ENCODE results near the gene NR1D1. TPM values are rescaled to one million over a fixed set of nuclear protein-coding genes. Genes with fewer than 3 reads are reported as not detected.

NR1D1 gene
- polyA plus RNA-seq, 1 experiment: 0.62 TPM

DNA sequence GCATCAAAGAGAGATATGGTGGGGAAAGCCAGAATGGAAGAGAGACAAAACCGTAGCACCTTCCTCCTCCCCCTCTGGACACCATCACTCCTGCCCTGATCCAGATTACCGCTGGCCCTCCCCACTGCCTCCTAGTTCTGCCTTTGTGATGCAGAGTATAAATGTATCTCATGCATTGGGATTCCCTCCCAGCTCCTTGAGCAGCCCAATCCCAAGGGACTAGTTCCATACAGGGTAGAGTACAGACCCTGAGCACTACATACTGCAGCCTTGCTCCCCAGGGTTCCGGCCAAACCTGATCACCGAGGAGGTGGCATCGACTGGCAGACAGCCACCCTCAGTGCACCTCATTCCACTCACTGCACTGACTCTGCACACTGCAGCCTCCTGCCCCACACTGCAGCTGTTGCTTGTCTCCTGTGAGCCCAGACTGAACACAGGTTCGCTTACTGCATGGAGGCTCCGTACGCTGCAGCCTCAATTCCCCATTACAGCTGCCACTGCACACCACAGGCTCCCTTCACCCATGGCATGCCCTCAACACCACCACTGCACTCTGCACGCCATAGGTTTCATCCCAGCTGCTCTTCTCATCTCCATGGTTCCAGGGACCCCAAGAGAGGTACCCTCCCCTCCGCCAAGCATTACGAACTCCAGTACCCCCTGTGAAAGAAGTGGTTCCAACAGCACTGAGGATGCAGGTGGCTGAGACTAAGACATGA is 39.3 kb downstream of the NR1D1 start:
- Histone ChIP-seq H3K27ac (ENCODE audit: low read depth, low read length) (peak overlapping the region; percentile 31), H3K27me3 (ENCODE audit: control insufficient read depth, insufficient read depth, low read length) (peaks cover 3% of the 10 kb centered on the region), H3K9me3 (ENCODE audit: control insufficient read depth, insufficient read depth, low read length) (no peaks in the 10 kb centered on the region; the same call in 1 of the 2 replicates), H3K4me3 (ENCODE audit: low read depth, low read length) (no peak overlapping the region)
- DNase-seq (ENCODE audit: low read depth, low spot score): no peak
- ChIA-PET CTCF (interaction anchor here (1.4 to 3.5 kb wide), 4 partner anchors 14 to 107 kb away, joined by 4 to 18 read pairs (median 6); no protein-coding TSS in a partner anchor), POLR2A (no interaction called here)
- TF ChIP-seq, protein P1, sequence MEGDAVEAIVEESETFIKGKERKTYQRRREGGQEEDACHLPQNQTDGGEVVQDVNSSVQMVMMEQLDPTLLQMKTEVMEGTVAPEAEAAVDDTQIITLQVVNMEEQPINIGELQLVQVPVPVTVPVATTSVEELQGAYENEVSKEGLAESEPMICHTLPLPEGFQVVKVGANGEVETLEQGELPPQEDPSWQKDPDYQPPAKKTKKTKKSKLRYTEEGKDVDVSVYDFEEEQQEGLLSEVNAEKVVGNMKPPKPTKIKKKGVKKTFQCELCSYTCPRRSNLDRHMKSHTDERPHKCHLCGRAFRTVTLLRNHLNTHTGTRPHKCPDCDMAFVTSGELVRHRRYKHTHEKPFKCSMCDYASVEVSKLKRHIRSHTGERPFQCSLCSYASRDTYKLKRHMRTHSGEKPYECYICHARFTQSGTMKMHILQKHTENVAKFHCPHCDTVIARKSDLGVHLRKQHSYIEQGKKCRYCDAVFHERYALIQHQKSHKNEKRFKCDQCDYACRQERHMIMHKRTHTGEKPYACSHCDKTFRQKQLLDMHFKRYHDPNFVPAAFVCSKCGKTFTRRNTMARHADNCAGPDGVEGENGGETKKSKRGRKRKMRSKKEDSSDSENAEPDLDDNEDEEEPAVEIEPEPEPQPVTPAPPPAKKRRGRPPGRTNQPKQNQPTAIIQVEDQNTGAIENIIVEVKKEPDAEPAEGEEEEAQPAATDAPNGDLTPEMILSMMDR (IDR thresholded peaks at IDR 0.05; ENCODE audit: low read depth, low read length): no peak

DNA sequence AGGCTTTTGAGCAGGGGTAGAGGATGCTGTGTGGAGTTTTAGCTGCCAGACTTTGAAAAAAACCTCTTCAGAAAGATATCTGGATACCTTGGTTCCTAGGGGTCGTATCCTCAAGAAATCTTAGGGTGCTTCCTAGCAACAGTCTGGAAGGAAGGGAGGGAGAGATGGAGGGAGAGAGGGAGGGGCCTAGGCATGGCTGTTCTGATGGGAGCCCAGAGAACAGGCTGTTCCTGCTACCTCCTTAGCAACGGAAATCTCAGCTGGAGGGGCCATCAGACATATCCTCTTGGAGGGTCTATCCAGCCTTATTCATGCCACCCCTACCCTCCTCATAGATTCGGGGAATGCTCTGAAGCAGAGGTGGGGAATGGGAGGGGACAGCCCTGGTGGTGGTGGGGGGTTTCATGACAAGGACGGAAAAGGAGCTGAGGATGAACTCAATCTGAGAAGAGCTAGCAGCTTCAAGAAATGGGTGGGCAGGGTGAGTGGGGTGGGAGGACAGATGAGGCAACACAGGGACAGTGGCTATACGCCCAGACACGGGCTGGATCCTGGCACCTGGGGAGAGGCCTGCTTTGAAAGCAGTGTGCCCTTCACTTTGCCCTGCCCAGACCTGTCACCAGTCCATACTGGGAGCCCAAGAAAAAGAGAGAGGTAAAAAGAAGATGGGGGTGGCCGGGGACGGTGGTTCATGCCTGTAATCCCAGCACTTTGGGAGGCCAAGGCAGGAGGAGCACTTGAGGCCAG is 40.5 kb downstream of the NR1D1 start:
- POLR2A ChIA-PET: no interaction called here
- H3K9me3 ChIP-seq (ENCODE audit: control insufficient read depth, insufficient read depth, low read length): no peaks in the 10 kb centered on the region; the same call in 1 of the 2 replicates
- H3K4me3 ChIP-seq (ENCODE audit: low read depth, low read length): no peak overlapping the region
- no peak overlapping the region for H3K27ac ChIP-seq (ENCODE audit: low read depth, low read length)
- CTCF ChIA-PET: interaction anchor here (0.9 to 3.5 kb wide), 3 partner anchors 15 to 26 kb away, joined by 3 to 18 read pairs (median 6); no protein-coding TSS in a partner anchor
- no peak for DNase-seq (ENCODE audit: low read depth, low spot score)
- TF ChIP-seq, protein P1 (IDR thresholded peaks at IDR 0.05; ENCODE audit: low read depth, low read length): no peak
- peaks cover 3% of the 10 kb centered on the region for H3K27me3 ChIP-seq (ENCODE audit: control insufficient read depth, insufficient read depth, low read length)

GRCh38 chr17:40058865-40059264 is 41.5 kb downstream of the NR1D1 start:
- TF ChIP-seq, protein P1 (IDR thresholded peaks at IDR 0.05; ENCODE audit: low read depth, low read length): no peak
- no peak for DNase-seq (ENCODE audit: low read depth, low spot score)
- CTCF ChIA-PET: interaction anchor here (0.7 to 1.9 kb wide), 4 partner anchors 15 to 31 kb away, joined by 3 to 6 read pairs (median 4); no protein-coding TSS in a partner anchor
- POLR2A ChIA-PET: interaction anchor here (0.6 kb wide), 1 partner anchor 13 kb away, joined by 3 read pairs; no protein-coding TSS in a partner anchor
- peaks cover 3% of the 10 kb centered on the region for H3K27me3 ChIP-seq (ENCODE audit: control insufficient read depth, insufficient read depth, low read length)
- H3K4me3 ChIP-seq (ENCODE audit: low read depth, low read length): no peak overlapping the region
- H3K9me3 ChIP-seq (ENCODE audit: control insufficient read depth, insufficient read depth, low read length): no peaks in the 10 kb centered on the region; the same call in 1 of the 2 replicates
- H3K27ac ChIP-seq (ENCODE audit: low read depth, low read length): no peak overlapping the region

GRCh38 chr17:40058186-40058784 is 42.1 kb downstream of the NR1D1 start:
- CTCF ChIA-PET: interaction anchor here (0.7 to 1.5 kb wide), 5 partner anchors 15 to 31 kb away, joined by 3 to 5 read pairs (median 4); no protein-coding TSS in a partner anchor
- TF ChIP-seq, protein P1 (IDR thresholded peaks at IDR 0.05; ENCODE audit: low read depth, low read length): no peak
- H3K4me3 ChIP-seq (ENCODE audit: low read depth, low read length): no peak overlapping the region

More at GRCh38 chr17:40058186-40058784, 42.1 kb downstream of the NR1D1 start:
- no peak for DNase-seq (ENCODE audit: low read depth, low spot score)
- H3K27ac ChIP-seq (ENCODE audit: low read depth, low read length): no peak overlapping the region
- H3K27me3 ChIP-seq (ENCODE audit: control insufficient read depth, insufficient read depth, low read length): peaks cover 3% of the 10 kb centered on the region
- no peaks in the 10 kb centered on the region; the same call in 1 of the 2 replicates for H3K9me3 ChIP-seq (ENCODE audit: control insufficient read depth, insufficient read depth, low read length)
- POLR2A ChIA-PET: interaction anchor here (0.6 kb wide), 1 partner anchor 13 kb away, joined by 3 read pairs; no protein-coding TSS in a partner anchor

All from AG04450 (cell line).